WERI-Rb-1 (cell line): ENCODE data around the gene SGCA.

Source experiments
- DNase-seq: peaks from one replicate; pipeline ENCODE4 v3.0.0-alpha.2; 2020
- H3K27ac ChIP-seq: fragments of 250-450 bp; sonication (Bioruptor Pico); 2 replicates; pipeline ENCODE4 v1.5.1; 2020; ENCODE audit warnings: mild to moderate bottlenecking, moderate library complexity
- H3K27me3 ChIP-seq: fragments of 250-450 bp; sonication (Bioruptor Pico); 2 replicates; pipeline ENCODE4 v1.5.1; 2021; ENCODE audit warnings: mild to moderate bottlenecking, low read depth, moderate library complexity; ENCODE audit not compliant: insufficient read depth, severe bottlenecking
- H3K36me3 ChIP-seq: fragments of 250-450 bp; sonication (Bioruptor Pico); 2 replicates; pipeline ENCODE4 v1.5.1; 2020; ENCODE audit warnings: mild to moderate bottlenecking, moderate library complexity
- H3K4me3 ChIP-seq: 2 replicates; pipeline ENCODE4 v1.5.1; 2011; ENCODE audit warnings: low read depth, mild to moderate bottlenecking, control low read depth, low read length
- H3K9me3 ChIP-seq: fragments of 250-450 bp; sonication (Bioruptor Pico); 2 replicates; pipeline ENCODE4 v1.5.1; 2021; ENCODE audit warnings: mild to moderate bottlenecking, moderate library complexity; ENCODE audit not compliant: severe bottlenecking
- TF ChIP-seq, protein P1 (sequence below): IDR thresholded peaks from 2 replicates; pipeline ENCODE4 v1.5.1; 2011; ENCODE audit warnings: low read depth, mild to moderate bottlenecking, control low read depth, inconsistent platforms, low read length

The SGCA gene

GRCh38 chr17:50180111-50180510 is 14.3 kb downstream of the SGCA start:
- H3K9me3 ChIP-seq, result no peaks in the 10 kb centered on the region
- DNase-seq, result no peak
- TF ChIP-seq, protein P1, sequence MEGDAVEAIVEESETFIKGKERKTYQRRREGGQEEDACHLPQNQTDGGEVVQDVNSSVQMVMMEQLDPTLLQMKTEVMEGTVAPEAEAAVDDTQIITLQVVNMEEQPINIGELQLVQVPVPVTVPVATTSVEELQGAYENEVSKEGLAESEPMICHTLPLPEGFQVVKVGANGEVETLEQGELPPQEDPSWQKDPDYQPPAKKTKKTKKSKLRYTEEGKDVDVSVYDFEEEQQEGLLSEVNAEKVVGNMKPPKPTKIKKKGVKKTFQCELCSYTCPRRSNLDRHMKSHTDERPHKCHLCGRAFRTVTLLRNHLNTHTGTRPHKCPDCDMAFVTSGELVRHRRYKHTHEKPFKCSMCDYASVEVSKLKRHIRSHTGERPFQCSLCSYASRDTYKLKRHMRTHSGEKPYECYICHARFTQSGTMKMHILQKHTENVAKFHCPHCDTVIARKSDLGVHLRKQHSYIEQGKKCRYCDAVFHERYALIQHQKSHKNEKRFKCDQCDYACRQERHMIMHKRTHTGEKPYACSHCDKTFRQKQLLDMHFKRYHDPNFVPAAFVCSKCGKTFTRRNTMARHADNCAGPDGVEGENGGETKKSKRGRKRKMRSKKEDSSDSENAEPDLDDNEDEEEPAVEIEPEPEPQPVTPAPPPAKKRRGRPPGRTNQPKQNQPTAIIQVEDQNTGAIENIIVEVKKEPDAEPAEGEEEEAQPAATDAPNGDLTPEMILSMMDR, result no peak

GRCh38 chr17:50180620-50181019 is 14.8 kb downstream of the SGCA start:
- no peak for DNase-seq
- no peaks in the 10 kb centered on the region for H3K27me3 ChIP-seq
- TF ChIP-seq, protein P1, result no peak
- H3K4me3 ChIP-seq, result no peak overlapping the region
- peaks cover 3% of the 10 kb centered on the region for H3K36me3 ChIP-seq
- H3K27ac ChIP-seq, result no peak overlapping the region
- H3K9me3 ChIP-seq, result no peaks in the 10 kb centered on the region

More at GRCh38 chr17:50180111-50180510, 14.3 kb downstream of the SGCA start:
- Histone ChIP-seq H3K27ac (no peak overlapping the region), H3K27me3 (no peaks in the 10 kb centered on the region), H3K36me3 (no peaks in the 10 kb centered on the region), H3K4me3 (no peak overlapping the region)

GRCh38 chr17:50181144-50181543 is 15.3 kb downstream of the SGCA start:
- no peak for DNase-seq
- TF ChIP-seq, protein P1, result no peak
- no peaks in the 10 kb centered on the region for H3K9me3 ChIP-seq
- H3K36me3 ChIP-seq, result peaks cover 8% of the 10 kb centered on the region
- no peaks in the 10 kb centered on the region for H3K27me3 ChIP-seq
- no peak overlapping the region for H3K27ac ChIP-seq
- no peak overlapping the region for H3K4me3 ChIP-seq

DNA sequence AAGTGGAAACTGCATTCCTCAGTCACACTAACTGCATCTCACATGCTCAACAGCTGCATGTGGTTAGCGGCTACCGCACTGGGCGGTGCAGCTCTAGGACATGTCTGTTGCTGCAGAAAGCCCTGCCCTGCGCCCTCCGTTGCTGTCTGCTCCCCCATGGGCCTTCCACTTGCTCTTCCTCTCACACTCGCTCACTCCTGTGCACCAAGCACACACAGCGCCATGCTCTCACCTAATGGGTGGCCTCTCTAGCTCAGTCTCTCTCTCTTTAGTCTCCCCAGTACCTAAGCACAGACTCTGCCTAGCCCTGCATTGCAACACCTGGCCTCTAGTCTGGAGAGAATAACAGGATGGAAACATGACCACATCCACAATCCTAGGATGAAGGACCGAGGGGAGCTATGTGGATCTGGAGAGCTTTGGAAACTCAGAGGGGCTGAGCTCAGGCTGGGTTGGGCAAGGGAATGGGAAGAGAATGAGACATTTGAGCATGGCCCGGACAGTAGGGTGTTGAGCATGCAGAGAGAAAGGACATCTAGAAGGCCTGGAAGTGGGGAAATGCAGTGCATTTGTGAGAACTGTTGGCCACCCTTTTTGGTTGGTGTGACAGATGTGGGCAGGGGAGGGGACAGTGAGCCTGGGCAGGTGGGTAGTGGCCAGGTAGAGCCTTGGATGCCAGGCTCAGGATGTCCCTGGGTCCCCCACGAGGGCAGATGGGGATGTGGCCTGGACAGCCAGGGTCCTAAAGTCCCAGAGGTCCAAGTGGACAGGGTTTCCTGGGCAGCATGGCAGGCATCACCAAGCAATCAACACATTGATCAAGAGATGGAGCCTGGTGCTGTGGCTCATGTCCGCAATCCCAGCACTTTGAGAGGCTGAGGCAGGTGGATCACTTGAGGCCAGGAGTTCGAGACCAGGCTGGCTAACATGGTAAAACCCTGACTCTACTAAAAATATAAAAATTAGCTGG is 16.1 kb downstream of the SGCA start:
- Histone ChIP-seq H3K9me3 (no peaks in the 10 kb centered on the region), H3K27ac (no peak overlapping the region), H3K4me3 (no peak overlapping the region)

GRCh38 chr17:50182783-50183420 is 17.1 kb downstream of the SGCA start:
- Histone ChIP-seq H3K27me3 (no peaks in the 10 kb centered on the region), H3K9me3 (no peaks in the 10 kb centered on the region), H3K27ac (no peak overlapping the region), H3K36me3 (peaks cover 20% of the 10 kb centered on the region), H3K4me3 (no peak overlapping the region)
- no peak for DNase-seq
- TF ChIP-seq, protein P1, result no peak

More for the DNA sequence above, 16.1 kb downstream of the SGCA start:
- no peak for DNase-seq
- Histone ChIP-seq H3K36me3 (peaks cover 12% of the 10 kb centered on the region), H3K27me3 (no peaks in the 10 kb centered on the region)
- TF ChIP-seq, protein P1, result no peak
